ENCODE data around the gene KCNH2. TPM values are rescaled to one million over a fixed set of nuclear protein-coding genes. Genes with fewer than 3 reads are reported as not detected.

KCNH2 gene
- total RNA-seq, 1 experiment from 2014 or later: 1.5 TPM

GRCh38 chr7:150979713-150980390 is 1.7 kb upstream of the KCNH2 start:
- DNase-seq (ENCODE audit: low spot score): no peak
- intact Hi-C loops (cut with micrococcal nuclease; ENCODE audit: unreplicated experiment): no loop called here
- no peak overlapping the region for H3K27ac ChIP-seq (ENCODE audit: low read depth, low read length, poor library complexity, severe bottlenecking)
- H3K4me1 ChIP-seq (ENCODE audit: insufficient read depth, low read length, poor library complexity, severe bottlenecking): peaks cover 20% of the 10 kb centered on the region
- no peak for TF ChIP-seq CTCF (conservative IDR thresholded peaks at IDR 0.05; ENCODE audit: low read depth, low read length)
- no peaks in the 10 kb centered on the region for H3K36me3 ChIP-seq (ENCODE audit: insufficient read depth, low read length, poor library complexity, severe bottlenecking)
- peaks cover 30% of the 10 kb centered on the region for H3K27me3 ChIP-seq (replicated peaks; ENCODE audit: insufficient read depth, low read depth, low read length, poor library complexity)
- no peaks in the 10 kb centered on the region for H3K9me3 ChIP-seq (ENCODE audit: low read depth, low read length, poor library complexity, severe bottlenecking)
- CTCF ChIA-PET: interaction anchor here (0.6 kb wide), 1 partner anchor 19 kb away, joined by 4 read pairs; no protein-coding TSS in a partner anchor
- no TSS peak for BruUV-seq (replicated peaks)
- POLR2A ChIA-PET (ENCODE audit: low non-redundant PET): no interaction called here
- no peak overlapping the region for H3K4me3 ChIP-seq (ENCODE audit: low read depth, low read length, poor library complexity, severe bottlenecking)

GRCh38 chr7:150977382-150978125 is 567 bp downstream of the KCNH2 start:
- CTCF ChIA-PET: interaction anchor here (1.1 kb wide), 1 partner anchor 15 kb away, joined by 3 read pairs; no protein-coding TSS in a partner anchor
- Histone ChIP-seq H3K4me1 (ENCODE audit: insufficient read depth, low read length, poor library complexity, severe bottlenecking) (peaks cover 20% of the 10 kb centered on the region), H3K4me3 (ENCODE audit: low read depth, low read length, poor library complexity, severe bottlenecking) (peak overlapping the region; percentile 42), H3K36me3 (ENCODE audit: insufficient read depth, low read length, poor library complexity, severe bottlenecking) (no peaks in the 10 kb centered on the region), H3K27ac (ENCODE audit: low read depth, low read length, poor library complexity, severe bottlenecking) (no peak overlapping the region), H3K9me3 (ENCODE audit: low read depth, low read length, poor library complexity, severe bottlenecking) (no peaks in the 10 kb centered on the region), H3K27me3 (replicated peaks; ENCODE audit: insufficient read depth, low read depth, low read length, poor library complexity) (peaks cover 26% of the 10 kb centered on the region)
- no peak for TF ChIP-seq EZH2 (IDR thresholded peaks at IDR 0.05; ENCODE audit: borderline replicate concordance, low read depth, low read length, poor library complexity, severe bottlenecking)
- no peak for TF ChIP-seq CTCF (conservative IDR thresholded peaks at IDR 0.05; ENCODE audit: low read depth, low read length)
- BruUV-seq (replicated peaks): no TSS peak
- POLR2A ChIA-PET (ENCODE audit: low non-redundant PET): no interaction called here
- no peak for DNase-seq (ENCODE audit: low spot score)
- intact Hi-C loops (cut with micrococcal nuclease; ENCODE audit: unreplicated experiment): no loop called here

- POLR2A ChIA-PET (ENCODE audit: low non-redundant PET): no interaction called here
- H3K4me1 ChIP-seq (ENCODE audit: insufficient read depth, low read length, poor library complexity, severe bottlenecking): peaks cover 20% of the 10 kb centered on the region
- BruUV-seq (replicated peaks): no TSS peak
These were observed 1.4 kb downstream of the KCNH2 start for GRCh38 chr7:150976529-150977381.

More at GRCh38 chr7:150976529-150977381, 1.4 kb downstream of the KCNH2 start:
- Histone ChIP-seq H3K27me3 (replicated peaks; ENCODE audit: insufficient read depth, low read depth, low read length, poor library complexity) (peaks cover 18% of the 10 kb centered on the region), H3K9me3 (ENCODE audit: low read depth, low read length, poor library complexity, severe bottlenecking) (no peaks in the 10 kb centered on the region), H3K36me3 (ENCODE audit: insufficient read depth, low read length, poor library complexity, severe bottlenecking) (no peaks in the 10 kb centered on the region), H3K27ac (ENCODE audit: low read depth, low read length, poor library complexity, severe bottlenecking) (no peak overlapping the region), H3K4me3 (ENCODE audit: low read depth, low read length, poor library complexity, severe bottlenecking) (peak overlapping the region; percentile 42)
- DNase-seq (ENCODE audit: low spot score): no peak
- intact Hi-C loops (cut with micrococcal nuclease; ENCODE audit: unreplicated experiment): no loop called here
- CTCF ChIA-PET: interaction anchor here (0.5 to 1.1 kb wide), 2 partner anchors 14 to 447 kb away, joined by 3 to 5 read pairs; no protein-coding TSS in a partner anchor
- TF ChIP-seq CTCF (conservative IDR thresholded peaks at IDR 0.05; ENCODE audit: low read depth, low read length) (no peak), EZH2 (IDR thresholded peaks at IDR 0.05; ENCODE audit: borderline replicate concordance, low read depth, low read length, poor library complexity, severe bottlenecking) (no peak)
